Measurements from ENCODE around the gene CHN2. TPM values are rescaled to one million over a fixed set of nuclear protein-coding genes. Genes with fewer than 3 reads are reported as not detected.
A peak's percentile ranks its signal among the peaks of the same experiment; 100 is the strongest.

CHN2 gene
- total and polyA plus RNA-seq, 3 experiments from 2014 or later = 4.1 to 30.4 (median 5.3) TPM

- ChIA-PET CTCF (no interaction called here), POLR2A (no interaction called here)
- H3K4me1 Mint-ChIP-seq = peaks cover 33 to 61% (median 37%) of the 10 kb centered on the region in 3 donors
- Histone ChIP-seq H3K27me3 (ENCODE audit: insufficient read depth, low read length, poor library complexity, severe bottlenecking) (no peaks in the 10 kb centered on the region), H3K36me3 (ENCODE audit: insufficient read depth, low read length) (no peaks in the 10 kb centered on the region), H3K4me3 (ENCODE audit: low read length) (no peak overlapping the region), H3K27ac (ENCODE audit: low read depth, low read length) (no peak overlapping the region), H3K9me3 (ENCODE audit: low read length) (no peaks in the 10 kb centered on the region), H3K4me1 (ENCODE audit: insufficient read depth, low read length) (no peaks in the 10 kb centered on the region)
- peaks cover 4% of the 10 kb centered on the region in 3 donors for H3K36me3 Mint-ChIP-seq
- DNase-seq = no peak
- H3K4me3 Mint-ChIP-seq = no peak overlapping the region
- H3K27me3 Mint-ChIP-seq = no peaks in the 10 kb centered on the region
- H3K9me3 Mint-ChIP-seq = no peaks in the 10 kb centered on the region
- no peak overlapping the region for H3K27ac Mint-ChIP-seq
Measured at GRCh38 chr7:29229946-29230345, 35.4 kb downstream of the CHN2 start.

GRCh38 chr7:29230871-29231345 lies 36.3 kb downstream of the CHN2 start:
- Mint-ChIP-seq H3K36me3 (peaks cover 4 to 12% (median 5%) of the 10 kb centered on the region in 3 donors), H3K4me3 (no peak overlapping the region), H3K27me3 (no peaks in the 10 kb centered on the region), H3K4me1 (peaks cover 34 to 58% (median 39%) of the 10 kb centered on the region in 3 donors), H3K27ac (no peak overlapping the region), H3K9me3 (no peaks in the 10 kb centered on the region)
- Histone ChIP-seq H3K27me3 (ENCODE audit: insufficient read depth, low read length, poor library complexity, severe bottlenecking) (no peaks in the 10 kb centered on the region), H3K9me3 (ENCODE audit: low read length) (no peaks in the 10 kb centered on the region), H3K36me3 (ENCODE audit: insufficient read depth, low read length) (no peaks in the 10 kb centered on the region), H3K4me1 (ENCODE audit: insufficient read depth, low read length) (no peaks in the 10 kb centered on the region), H3K27ac (ENCODE audit: low read depth, low read length) (no peak overlapping the region), H3K4me3 (ENCODE audit: low read length) (no peak overlapping the region)
- no peak for DNase-seq
- ChIA-PET POLR2A (no interaction called here), CTCF (no interaction called here)

DNA sequence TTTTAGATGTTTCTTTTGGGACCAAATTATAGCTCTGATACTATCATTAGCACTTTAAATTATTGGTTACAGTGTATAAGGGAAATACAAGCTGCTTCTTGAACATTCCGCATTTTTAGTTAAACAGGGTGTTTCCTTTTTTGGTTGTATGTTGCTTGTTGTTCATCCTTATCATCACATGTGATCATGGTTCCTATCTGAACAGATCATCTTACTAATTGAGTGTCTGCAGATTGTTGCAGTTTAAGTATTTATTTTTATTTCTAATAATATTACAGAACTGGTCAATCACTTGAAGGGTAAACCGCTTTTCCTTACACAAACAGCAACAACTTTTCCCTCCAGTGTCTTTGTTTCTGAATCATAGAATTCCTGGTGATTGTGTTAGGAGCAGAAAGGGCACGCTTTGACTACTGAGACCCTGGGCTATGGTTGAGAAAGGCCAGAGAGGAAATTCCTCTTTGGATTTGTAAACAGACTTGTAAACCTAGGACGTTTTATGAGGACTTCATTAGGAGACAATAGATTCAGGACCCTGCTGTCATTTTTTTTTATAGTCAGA lies 37.2 kb downstream of the CHN2 start:
- Mint-ChIP-seq H3K4me3 (no peak overlapping the region), H3K27me3 (no peaks in the 10 kb centered on the region), H3K27ac (no peak overlapping the region), H3K9me3 (no peaks in the 10 kb centered on the region), H3K4me1 (peaks cover 34 to 58% (median 36%) of the 10 kb centered on the region in 3 donors), H3K36me3 (peaks cover 4 to 17% (median 7%) of the 10 kb centered on the region in 3 donors)
- Histone ChIP-seq H3K27me3 (ENCODE audit: insufficient read depth, low read length, poor library complexity, severe bottlenecking) (no peaks in the 10 kb centered on the region), H3K9me3 (ENCODE audit: low read length) (no peaks in the 10 kb centered on the region), H3K36me3 (ENCODE audit: insufficient read depth, low read length) (no peaks in the 10 kb centered on the region), H3K27ac (ENCODE audit: low read depth, low read length) (no peak overlapping the region), H3K4me3 (ENCODE audit: low read length) (no peak overlapping the region), H3K4me1 (ENCODE audit: insufficient read depth, low read length) (no peaks in the 10 kb centered on the region)
- no peak for DNase-seq
- ChIA-PET CTCF (no interaction called here), POLR2A (no interaction called here)

- Histone ChIP-seq H3K9me3 (ENCODE audit: low read length) (no peaks in the 10 kb centered on the region), H3K4me1 (ENCODE audit: insufficient read depth, low read length) (no peaks in the 10 kb centered on the region), H3K4me3 (ENCODE audit: low read length) (no peak overlapping the region), H3K36me3 (ENCODE audit: insufficient read depth, low read length) (no peaks in the 10 kb centered on the region), H3K27me3 (ENCODE audit: insufficient read depth, low read length, poor library complexity, severe bottlenecking) (no peaks in the 10 kb centered on the region), H3K27ac (ENCODE audit: low read depth, low read length) (no peak overlapping the region)
- Mint-ChIP-seq H3K27me3 (no peaks in the 10 kb centered on the region), H3K27ac (no peak overlapping the region), H3K4me3 (no peak overlapping the region), H3K4me1 (peaks cover 30 to 46% (median 35%) of the 10 kb centered on the region in 3 donors), H3K36me3 (peaks cover 9 to 20% (median 10%) of the 10 kb centered on the region in 3 donors), H3K9me3 (no peaks in the 10 kb centered on the region)
- ChIA-PET CTCF (no interaction called here), POLR2A (no interaction called here)
- DNase-seq = no peak
Measured at GRCh38 chr7:29234438-29234837, 39.9 kb downstream of the CHN2 start.

DNA sequence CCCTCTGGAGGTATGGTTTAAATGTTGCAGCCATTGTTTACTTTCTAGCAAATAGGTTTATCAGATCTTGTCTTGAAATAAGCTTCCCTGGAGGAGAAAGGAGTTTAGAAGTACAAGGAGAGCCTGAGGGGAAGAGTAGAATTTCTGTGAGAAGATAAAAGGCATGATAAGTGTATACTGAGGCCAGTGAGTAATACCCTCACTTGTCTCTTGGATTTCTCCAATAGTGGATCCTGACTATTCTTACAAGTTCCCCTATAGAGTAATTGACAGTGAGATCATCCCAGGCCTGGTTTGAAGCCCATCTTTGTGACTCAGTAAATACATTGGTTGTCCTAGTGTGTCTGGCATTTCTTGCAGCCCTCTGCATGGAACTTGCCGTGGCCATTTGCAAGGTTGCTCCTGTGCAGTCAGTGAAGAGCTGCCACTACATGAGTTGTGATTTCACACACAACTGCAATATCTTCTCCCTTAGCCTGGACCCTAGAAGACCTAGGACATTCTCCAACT lies 41.6 kb downstream of the CHN2 start:
- Mint-ChIP-seq H3K36me3 (peaks cover 8 to 20% (median 9%) of the 10 kb centered on the region in 3 donors), H3K4me3 (no peak overlapping the region), H3K9me3 (no peaks in the 10 kb centered on the region), H3K4me1 (peaks cover 30 to 42% (median 31%) of the 10 kb centered on the region in 3 donors), H3K27me3 (no peaks in the 10 kb centered on the region), H3K27ac (no peak overlapping the region)
- Histone ChIP-seq H3K27ac (ENCODE audit: low read depth, low read length) (no peak overlapping the region), H3K4me3 (ENCODE audit: low read length) (no peak overlapping the region), H3K36me3 (ENCODE audit: insufficient read depth, low read length) (no peaks in the 10 kb centered on the region), H3K9me3 (ENCODE audit: low read length) (no peaks in the 10 kb centered on the region), H3K4me1 (ENCODE audit: insufficient read depth, low read length) (no peaks in the 10 kb centered on the region), H3K27me3 (ENCODE audit: insufficient read depth, low read length, poor library complexity, severe bottlenecking) (no peaks in the 10 kb centered on the region)
- ChIA-PET CTCF (no interaction called here), POLR2A (no interaction called here)
- DNase-seq = no peak

GRCh38 chr7:29236649-29237048 lies 42.1 kb downstream of the CHN2 start:
- H3K4me3 Mint-ChIP-seq = no peak overlapping the region
- peak overlapping the region in 1 of 8 donors; percentile 92 for H3K27ac Mint-ChIP-seq
- no peak for DNase-seq
- Histone ChIP-seq H3K4me1 (ENCODE audit: insufficient read depth, low read length) (no peaks in the 10 kb centered on the region), H3K27ac (ENCODE audit: low read depth, low read length) (no peak overlapping the region), H3K27me3 (ENCODE audit: insufficient read depth, low read length, poor library complexity, severe bottlenecking) (no peaks in the 10 kb centered on the region), H3K36me3 (ENCODE audit: insufficient read depth, low read length) (no peaks in the 10 kb centered on the region), H3K4me3 (ENCODE audit: low read length) (no peak overlapping the region), H3K9me3 (ENCODE audit: low read length) (no peaks in the 10 kb centered on the region)
- peaks cover 8 to 20% (median 9%) of the 10 kb centered on the region in 3 donors for H3K36me3 Mint-ChIP-seq
- no peaks in the 10 kb centered on the region for H3K27me3 Mint-ChIP-seq
- ChIA-PET CTCF (no interaction called here), POLR2A (no interaction called here)
- no peaks in the 10 kb centered on the region for H3K9me3 Mint-ChIP-seq
- H3K4me1 Mint-ChIP-seq = peaks cover 27 to 37% (median 31%) of the 10 kb centered on the region in 3 donors

GRCh38 chr7:29237489-29237888 lies 42.9 kb downstream of the CHN2 start:
- Histone ChIP-seq H3K4me3 (ENCODE audit: low read length) (no peak overlapping the region), H3K36me3 (ENCODE audit: insufficient read depth, low read length) (no peaks in the 10 kb centered on the region), H3K9me3 (ENCODE audit: low read length) (no peaks in the 10 kb centered on the region), H3K27me3 (ENCODE audit: insufficient read depth, low read length, poor library complexity, severe bottlenecking) (no peaks in the 10 kb centered on the region), H3K4me1 (ENCODE audit: insufficient read depth, low read length) (no peaks in the 10 kb centered on the region), H3K27ac (ENCODE audit: low read depth, low read length) (no peak overlapping the region)
- Mint-ChIP-seq H3K27ac (no peak overlapping the region), H3K9me3 (no peaks in the 10 kb centered on the region), H3K27me3 (no peaks in the 10 kb centered on the region), H3K4me3 (no peak overlapping the region), H3K36me3 (peaks cover 8 to 20% (median 9%) of the 10 kb centered on the region in 3 donors), H3K4me1 (peaks cover 21 to 29% (median 25%) of the 10 kb centered on the region in 3 donors)
- no peak for DNase-seq
- ChIA-PET POLR2A (no interaction called here), CTCF (no interaction called here)

DNA sequence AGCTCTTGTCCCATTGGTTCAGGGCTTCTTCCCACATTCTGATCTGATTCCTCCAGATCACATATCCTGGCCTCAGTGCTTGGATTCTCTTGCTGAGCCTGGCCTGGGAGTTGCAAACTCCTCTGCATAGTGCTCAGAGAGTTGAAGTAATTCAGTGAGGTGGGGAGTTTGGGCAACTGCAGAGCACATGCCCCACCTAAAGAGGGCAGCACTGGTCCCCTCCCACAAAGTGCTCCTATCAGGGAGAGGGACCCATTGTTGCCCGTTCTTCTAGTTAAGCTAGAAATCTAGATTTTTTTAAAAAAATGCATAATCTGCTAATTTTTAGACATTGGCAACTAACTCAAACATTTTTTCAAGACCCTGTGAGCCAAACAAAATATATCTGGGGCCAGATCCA lies 45.1 kb downstream of the CHN2 start:
- ChIA-PET POLR2A (no interaction called here), CTCF (interaction anchor here (0.8 to 1.1 kb wide), 2 partner anchors 19 to 169 kb away, joined by 3 read pairs; no protein-coding TSS in a partner anchor)
- DNase-seq = peak in 1 of 5 donors; percentile 10
- no peaks in the 10 kb centered on the region for H3K9me3 Mint-ChIP-seq
- Histone ChIP-seq H3K9me3 (ENCODE audit: low read length) (no peaks in the 10 kb centered on the region), H3K27ac (ENCODE audit: low read depth, low read length) (no peak overlapping the region), H3K4me1 (ENCODE audit: insufficient read depth, low read length) (no peaks in the 10 kb centered on the region), H3K36me3 (ENCODE audit: insufficient read depth, low read length) (no peaks in the 10 kb centered on the region), H3K27me3 (ENCODE audit: insufficient read depth, low read length, poor library complexity, severe bottlenecking) (no peaks in the 10 kb centered on the region), H3K4me3 (ENCODE audit: low read length) (no peak overlapping the region)
- H3K4me3 Mint-ChIP-seq = no peak overlapping the region
- peaks cover 6 to 19% (median 9%) of the 10 kb centered on the region in 3 donors for H3K36me3 Mint-ChIP-seq
- H3K27ac Mint-ChIP-seq = peak overlapping the region in 2 of 8 donors; percentile 29 to 60
- peaks cover 18 to 27% (median 24%) of the 10 kb centered on the region in 3 donors for H3K4me1 Mint-ChIP-seq
- H3K27me3 Mint-ChIP-seq = no peaks in the 10 kb centered on the region

Data from CD8-positive, alpha-beta memory T cell (primary cell).